Thoracic aorta (tissue), 2 donors: ENCODE results near the gene ABCG8. TPM values are rescaled to one million over a fixed set of nuclear protein-coding genes. Genes with fewer than 3 reads are reported as not detected.

Source experiments
- ATAC-seq: fragments of 150-250 bp; one replicate; pipeline ENCODE4 v1.8.0; 2017; ENCODE audit warnings: low read depth; ENCODE audit not compliant: insufficient number of reproducible peaks, low FRiP score
- DNase-seq: peaks from one replicate; pipeline ENCODE4 v3.0.0-alpha.2; 2020; ENCODE audit warnings: low spot score
- H3K27ac ChIP-seq, 2 donors: fragments of 200-600 bp; sonication (generic); 1 replicate in 1 of 2; 2 replicates in 1 of 2; pipeline ENCODE4 v1.5.1; 2016; ENCODE audit warnings: mild to moderate bottlenecking in 2 of 2, moderate library complexity in 2 of 2
- H3K27me3 ChIP-seq: fragments of 200-600 bp; sonication (generic); replicated peaks from 2 replicates; pipeline ENCODE4 v1.6.0; 2016; ENCODE audit warnings: mild to moderate bottlenecking; ENCODE audit not compliant: insufficient read depth
- H3K36me3 ChIP-seq: fragments of 200-600 bp; sonication (generic); one replicate; pipeline ENCODE4 v1.5.1; 2016
- H3K4me1 ChIP-seq, 2 donors: fragments of 200-600 bp; sonication (generic); 1 replicate in 1 of 2; 2 replicates in 1 of 2; pipeline versions ENCODE4 v1.5.1 to v1.6.0; 2016; ENCODE audit warnings: low read depth in 2 of 2, mild to moderate bottlenecking in 1 of 2; ENCODE audit not compliant: control insufficient read depth in 1 of 2
- H3K4me3 ChIP-seq: fragments of 200-600 bp; sonication (generic); 2 replicates; pipeline ENCODE4 v1.5.1; 2016; ENCODE audit warnings: mild to moderate bottlenecking
- H3K9me3 ChIP-seq: fragments of 200-600 bp; sonication (generic); 2 replicates; pipeline ENCODE4 v1.5.1; 2016
- CTCF ChIP-seq: fragments of 200-600 bp; sonication (generic); IDR thresholded peaks from one replicate; pipeline ENCODE4 v1.5.1; 2019; ENCODE audit warnings: antibody characterized with exemption
- total RNA-seq, 2 donors: library from RNA; depleted of rRNA; stranded (reverse); fragments of >200 nt; gene quantifications; one replicate each; pipeline versions ENCODE4 v1.1.0 to v1.2.3, GENCODE V29; 2016

Gene ABCG8
- total RNA-seq, 2 donors from 2014 or later, result not detected

DNA sequence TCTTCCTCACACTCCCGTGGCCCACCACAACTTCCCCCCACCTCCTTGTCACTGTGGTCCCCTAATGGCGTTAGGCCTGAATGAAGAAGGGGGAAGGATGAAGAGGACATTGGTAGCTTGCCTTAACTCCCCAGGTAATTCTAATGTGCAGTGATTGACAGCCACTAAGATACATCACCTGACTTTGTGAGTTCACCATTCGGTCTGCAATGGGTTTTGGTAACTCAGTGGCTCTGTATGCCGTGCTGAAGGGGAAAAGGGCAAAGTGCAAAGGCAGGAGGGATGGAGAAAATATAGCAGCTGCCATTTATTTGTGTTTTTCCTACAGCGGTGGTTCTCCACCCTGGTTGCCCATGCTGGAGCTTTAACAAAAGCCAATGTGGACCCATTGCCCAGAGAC is 42.2 kb downstream of the ABCG8 start:
- Histone ChIP-seq H3K9me3 (no peaks in the 10 kb centered on the region), H3K27me3 (no peaks in the 10 kb centered on the region), H3K4me1 (no peaks in the 10 kb centered on the region), H3K4me3 (no peak overlapping the region), H3K36me3 (no peaks in the 10 kb centered on the region), H3K27ac (no peak overlapping the region)
- TF ChIP-seq CTCF, result no peak
- ATAC-seq (no peak), DNase-seq (no peak)

DNA sequence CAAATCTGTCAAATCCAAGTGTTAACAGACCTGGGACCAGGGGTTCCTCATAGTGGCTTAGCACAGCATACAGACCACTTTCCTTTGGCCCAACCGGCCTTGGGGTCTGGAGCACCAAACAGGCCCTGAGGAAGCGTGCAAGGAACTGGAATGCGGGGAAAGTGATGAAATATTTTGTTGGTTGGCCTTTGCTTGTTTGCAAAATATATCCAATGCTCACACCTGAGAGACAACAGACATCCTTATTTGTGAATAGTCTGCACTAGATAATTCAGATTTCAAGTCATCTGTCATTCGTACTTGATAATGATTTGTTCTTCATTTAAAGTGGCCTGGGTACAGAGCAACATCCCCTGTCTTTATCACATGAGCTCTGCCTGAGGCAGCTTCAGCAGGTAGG is 43.5 kb downstream of the ABCG8 start:
- no peaks in the 10 kb centered on the region for H3K9me3 ChIP-seq
- DNase-seq (no peak), ATAC-seq (no peak)
- no peak overlapping the region for H3K27ac ChIP-seq
- H3K4me3 ChIP-seq, result no peak overlapping the region
- peaks cover 4% of the 10 kb centered on the region for H3K36me3 ChIP-seq
- H3K4me1 ChIP-seq, result no peaks in the 10 kb centered on the region
- no peaks in the 10 kb centered on the region for H3K27me3 ChIP-seq
- no peak for TF ChIP-seq CTCF

GRCh38 chr2:43884689-43885088 is 45.9 kb downstream of the ABCG8 start:
- ATAC-seq (no peak), DNase-seq (no peak)
- H3K9me3 ChIP-seq, result no peaks in the 10 kb centered on the region
- H3K4me3 ChIP-seq, result no peak overlapping the region
- H3K36me3 ChIP-seq, result peaks cover 19% of the 10 kb centered on the region
- H3K4me1 ChIP-seq, result no peaks in the 10 kb centered on the region
- H3K27me3 ChIP-seq, result no peaks in the 10 kb centered on the region
- H3K27ac ChIP-seq, result no peak overlapping the region
- no peak for TF ChIP-seq CTCF

DNA sequence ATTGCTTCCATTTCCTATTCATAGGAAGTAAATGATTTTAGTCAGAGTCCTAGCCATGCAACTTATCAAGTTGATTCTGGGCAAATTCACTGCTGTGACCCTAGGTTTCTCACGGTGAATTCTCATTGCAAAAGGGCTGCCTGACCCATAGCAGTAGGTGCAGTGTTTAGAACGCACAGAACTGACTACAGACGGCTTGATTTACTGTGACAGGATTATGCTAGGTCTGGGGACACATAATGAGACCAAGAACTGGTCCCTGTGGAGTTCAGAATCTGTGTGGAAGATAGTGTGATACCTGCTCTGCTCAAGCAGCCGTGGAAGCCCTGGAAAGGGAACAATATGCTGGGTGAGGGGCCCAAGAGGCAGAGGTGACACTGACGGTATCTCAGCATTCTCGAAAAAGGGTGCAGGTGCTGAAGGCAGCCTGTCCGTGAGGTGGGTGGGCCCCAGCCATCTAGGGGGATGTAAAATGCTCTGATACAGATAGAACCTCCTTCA is 46.4 kb downstream of the ABCG8 start:
- Histone ChIP-seq H3K4me1 (no peaks in the 10 kb centered on the region), H3K36me3 (peaks cover 22% of the 10 kb centered on the region), H3K27me3 (no peaks in the 10 kb centered on the region), H3K4me3 (no peak overlapping the region), H3K27ac (no peak overlapping the region), H3K9me3 (no peaks in the 10 kb centered on the region)
- no peak for TF ChIP-seq CTCF
- no peak for DNase-seq
- no peak for ATAC-seq

- Histone ChIP-seq H3K36me3 (peaks cover 31% of the 10 kb centered on the region), H3K9me3 (no peaks in the 10 kb centered on the region), H3K4me1 (no peaks in the 10 kb centered on the region), H3K27me3 (no peaks in the 10 kb centered on the region), H3K27ac (no peak overlapping the region), H3K4me3 (no peak overlapping the region)
- no peak for TF ChIP-seq CTCF
- DNase-seq (no peak), ATAC-seq (no peak)
These were observed 48.4 kb downstream of the ABCG8 start for GRCh38 chr2:43887176-43887575.
